DND-41 (cell line): ENCODE measurements around the gene KCNV2.

ENCODE experiments used
- CTCF ChIP-seq: IDR thresholded peaks from 2 replicates; pipeline ENCODE4 v1.5.1; 2012; ENCODE audit warnings: borderline replicate concordance, low read length, moderate library complexity, mild to moderate bottlenecking; ENCODE audit not compliant: poor library complexity, severe bottlenecking; ENCODE audit errors: extremely low read depth
- EZH2 ChIP-seq: IDR thresholded peaks from 3 replicates; pipeline ENCODE4 v1.6.1; 2012; ENCODE audit warnings: borderline replicate concordance, low read depth, mild to moderate bottlenecking, moderate library complexity, low read length, inconsistent platforms; ENCODE audit not compliant: severe bottlenecking

- no peak for TF ChIP-seq CTCF
- no peak for TF ChIP-seq EZH2
These were observed 28.5 kb downstream of the KCNV2 start for GRCh38 chr9:2745560-2746380.
